COLO829 (cell line): Measurements from ENCODE around the gene EXOC6B.
"Not testable (repeated sequence)": the region's sequence is repeated elsewhere in the genome, so short reads cannot be mapped to it uniquely, and the experiment has no call there.

Experiments
- DNase-seq: peaks from one replicate; pipeline ENCODE4 v3.0.0; 2012; ENCODE audit warnings: low spot score

EXOC6B gene

GRCh38 chr2:72678024-72678423, 147.8 kb downstream of the EXOC6B start:
- DNase-seq = no peak

GRCh38 chr2:72676341-72677025, 149.3 kb downstream of the EXOC6B start:
- no peak for DNase-seq

- DNase-seq = no peak
Observed at GRCh38 chr2:72674982-72675915, 150.6 kb downstream of the EXOC6B start.

- no peak for DNase-seq
Observed at GRCh38 chr2:72673279-72673678, 152.6 kb downstream of the EXOC6B start.

- DNase-seq = no peak
Observed at GRCh38 chr2:72669121-72669520, 156.7 kb downstream of the EXOC6B start.

- no peak for DNase-seq
Observed at GRCh38 chr2:72668647-72669046, 157.2 kb downstream of the EXOC6B start.

GRCh38 chr2:72665448-72665847, 160.4 kb downstream of the EXOC6B start:
- no peak for DNase-seq

GRCh38 chr2:72661985-72662384, 163.8 kb downstream of the EXOC6B start:
- no peak for DNase-seq

GRCh38 chr2:72649810-72650209, 176.0 kb downstream of the EXOC6B start:
- DNase-seq = no peak

- DNase-seq = not testable (repeated sequence)
Observed at GRCh38 chr2:72641221-72641620, 184.6 kb downstream of the EXOC6B start.

- no peak for DNase-seq
Observed at GRCh38 chr2:72638600-72639211, 187.1 kb downstream of the EXOC6B start.

- DNase-seq = no peak
Observed at GRCh38 chr2:72636210-72636609, 189.6 kb downstream of the EXOC6B start.

GRCh38 chr2:72630767-72631166, 195.1 kb downstream of the EXOC6B start:
- DNase-seq = no peak

GRCh38 chr2:72629062-72629461, 196.8 kb downstream of the EXOC6B start:
- DNase-seq = no peak

GRCh38 chr2:72627083-72627482, 198.8 kb downstream of the EXOC6B start:
- no peak for DNase-seq

- DNase-seq = no peak
Observed at GRCh38 chr2:72625366-72625765, 200.5 kb downstream of the EXOC6B start.

GRCh38 chr2:72623481-72623880, 202.4 kb downstream of the EXOC6B start:
- DNase-seq = no peak

GRCh38 chr2:72619626-72620025, 206.2 kb downstream of the EXOC6B start:
- no peak for DNase-seq

- peak; percentile 27 for DNase-seq
Observed at GRCh38 chr2:72613931-72614330, 211.9 kb downstream of the EXOC6B start.

- DNase-seq = no peak
Observed at GRCh38 chr2:72612614-72613160, 213.1 kb downstream of the EXOC6B start.

GRCh38 chr2:72607189-72607588, 218.6 kb downstream of the EXOC6B start:
- no peak for DNase-seq

- DNase-seq = peak; percentile 21
Observed at GRCh38 chr2:72605836-72606442, 219.9 kb downstream of the EXOC6B start.
